SU-DHL-6 (cell line): ENCODE data around the gene PKDCC.

Source experiments
- H2AFZ ChIP-seq: fragments of 200-600 bp; sonication (generic); 2 replicates; pipeline ENCODE4 v1.6.1; 2014; ENCODE audit warnings: low read depth, mild to moderate bottlenecking, moderate library complexity, mixed read lengths, antibody characterized with exemption, low read length; ENCODE audit not compliant: severe bottlenecking
- H3F3A ChIP-seq: fragments of 200-600 bp; shearing (Covaris generic); 2 replicates; pipeline ENCODE4 v1.6.0; 2016; ENCODE audit warnings: antibody characterized with exemption, mild to moderate bottlenecking; ENCODE audit not compliant: insufficient read depth
- H3K27ac ChIP-seq: fragments of 200-600 bp; sonication (generic); 2 replicates; pipeline ENCODE4 v1.5.1; 2016; ENCODE audit warnings: low read depth, mild to moderate bottlenecking, low read length, moderate library complexity, mixed read lengths
- H3K27me3 ChIP-seq: fragments of 200-600 bp; sonication (generic), shearing (Covaris generic); 2 replicates; pipeline ENCODE4 v1.6.0; 2014; ENCODE audit warnings: mild to moderate bottlenecking, low read length
- H3K36me3 ChIP-seq: fragments of 200-600 bp; sonication (generic); 2 replicates; pipeline ENCODE4 v1.6.1; 2014; ENCODE audit warnings: mild to moderate bottlenecking, low read length, mixed read lengths
- H3K4me2 ChIP-seq: fragments of 300-600, 200-600 bp; shearing (Covaris generic), sonication (generic); 2 replicates; pipeline ENCODE4 v1.6.0; 2014; ENCODE audit warnings: low read length, low read depth, mild to moderate bottlenecking; ENCODE audit not compliant: poor library complexity, severe bottlenecking
- H3K4me3 ChIP-seq: fragments of 200-600 bp; sonication (generic); 2 replicates; pipeline ENCODE4 v1.5.1; 2014; ENCODE audit warnings: antibody characterized with exemption, low read length, mild to moderate bottlenecking, mixed read lengths; ENCODE audit not compliant: insufficient read depth, poor library complexity, severe bottlenecking
- H3K79me2 ChIP-seq: fragments of 200-600 bp; sonication (generic); 2 replicates; pipeline ENCODE4 v1.6.1; 2014; ENCODE audit warnings: mild to moderate bottlenecking, low read length, moderate library complexity; ENCODE audit not compliant: insufficient read depth
- H3K9ac ChIP-seq: fragments of 200-600 bp; sonication (generic); 2 replicates; pipeline ENCODE4 v1.7.0; 2014; ENCODE audit warnings: mild to moderate bottlenecking, low read length
- H3K9me2 ChIP-seq: fragments of 200-600 bp; sonication (generic); replicated peaks from 2 replicates; pipeline ENCODE4 v1.6.1; 2014; ENCODE audit warnings: low read length; ENCODE audit not compliant: insufficient read depth
- H3K9me3 ChIP-seq: fragments of 200-600 bp; sonication (generic); 2 replicates; pipeline ENCODE4 v1.6.1; 2014; ENCODE audit warnings: low read length, mixed read lengths; ENCODE audit not compliant: insufficient read depth
- H4K20me1 ChIP-seq: fragments of 200-600 bp; sonication (generic); 2 replicates; pipeline ENCODE4 v1.6.1; 2014; ENCODE audit warnings: low read depth, mild to moderate bottlenecking, antibody characterized with exemption, low read length, moderate library complexity, mixed read lengths
- CTCF ChIP-seq: fragments of 200-600 bp; sonication (generic); IDR thresholded peaks from one replicate; pipeline ENCODE4 v1.5.1; 2017; ENCODE audit warnings: antibody characterized with exemption, mild to moderate bottlenecking, low read length, moderate library complexity; ENCODE audit not compliant: insufficient read depth, poor library complexity, severe bottlenecking
- EZH2phosphoT487 ChIP-seq: fragments of 200-600 bp; sonication (generic), shearing (Covaris generic); conservative IDR thresholded peaks from 2 replicates; pipeline ENCODE4 v1.6.1; 2018; ENCODE audit warnings: mild to moderate bottlenecking, antibody characterized with exemption, low read length, moderate library complexity, mixed read lengths

Gene PKDCC

GRCh38 chr2:42107249-42108042 is 59.6 kb downstream of the PKDCC start:
- no peak overlapping the region for H3K27ac ChIP-seq
- no peak overlapping the region for H3K9ac ChIP-seq
- H3K36me3 ChIP-seq: no peaks in the 10 kb centered on the region
- no peak overlapping the region for H3K4me2 ChIP-seq
- no peaks in the 10 kb centered on the region for H3K9me2 ChIP-seq
- H3K79me2 ChIP-seq: no peaks in the 10 kb centered on the region
- no peaks in the 10 kb centered on the region for H3F3A ChIP-seq
- H2AFZ ChIP-seq: no peak overlapping the region
- no peak overlapping the region for H3K4me3 ChIP-seq
- no peaks in the 10 kb centered on the region for H3K9me3 ChIP-seq
- no peak for TF ChIP-seq CTCF
- no peak for TF ChIP-seq EZH2phosphoT487
- no peaks in the 10 kb centered on the region for H4K20me1 ChIP-seq
- H3K27me3 ChIP-seq: no peaks in the 10 kb centered on the region
